Activated naive CD4-positive, alpha-beta T cell (primary cell): Measurements from ENCODE around the gene ZMIZ1.

Experiments
- DNase-seq, 4 experiments: peaks; one replicate each; lab custom pipeline; 2025; lab: John Stamatoyannopoulos, UW

The ZMIZ1 gene

GRCh38 chr10:79082035-79082373, 13.2 kb downstream of the ZMIZ1 start:
- DNase-seq: no peak

GRCh38 chr10:79082631-79083596, 14.1 kb downstream of the ZMIZ1 start:
- no peak for DNase-seq

- DNase-seq: no peak
Measured at GRCh38 chr10:79084012-79084971, 15.5 kb downstream of the ZMIZ1 start.

GRCh38 chr10:79084972-79085597, 16.3 kb downstream of the ZMIZ1 start:
- DNase-seq: no peak

- DNase-seq: no peak
Measured at GRCh38 chr10:79086822-79087221, 18.1 kb downstream of the ZMIZ1 start.

GRCh38 chr10:79087721-79088120, 19.0 kb downstream of the ZMIZ1 start:
- no peak for DNase-seq

- DNase-seq: no peak
Measured at GRCh38 chr10:79088176-79088575, 19.4 kb downstream of the ZMIZ1 start.

GRCh38 chr10:79088613-79089355, 20.0 kb downstream of the ZMIZ1 start:
- DNase-seq: no peak

GRCh38 chr10:79089632-79090031, 20.9 kb downstream of the ZMIZ1 start:
- DNase-seq: no peak

- no peak for DNase-seq
Measured at GRCh38 chr10:79090134-79090803, 21.5 kb downstream of the ZMIZ1 start.

GRCh38 chr10:79092292-79092896, 23.6 kb downstream of the ZMIZ1 start:
- no peak for DNase-seq

- no peak for DNase-seq
Measured at GRCh38 chr10:79093658-79094411, 25.1 kb downstream of the ZMIZ1 start.

GRCh38 chr10:79094412-79095175, 25.8 kb downstream of the ZMIZ1 start:
- DNase-seq: no peak

GRCh38 chr10:79095316-79095715, 26.6 kb downstream of the ZMIZ1 start:
- DNase-seq: no peak

GRCh38 chr10:79096514-79096913, 27.7 kb downstream of the ZMIZ1 start:
- no peak for DNase-seq

- no peak for DNase-seq
Measured at GRCh38 chr10:79097021-79097872, 28.5 kb downstream of the ZMIZ1 start.

- DNase-seq: no peak
Measured at GRCh38 chr10:79098061-79098460, 29.3 kb downstream of the ZMIZ1 start.

- no peak for DNase-seq
Measured at GRCh38 chr10:79098596-79099015, 29.8 kb downstream of the ZMIZ1 start.
